HEK293 (cell line): ENCODE results near the gene MAIP1.

Experiments
- KLF10 ChIP-seq: fragments of 450-650 bp; IDR thresholded peaks from 2 replicates; pipeline ENCODE4 v1.5.1; 2018; ENCODE audit warnings: missing biosample characterization, mild to moderate bottlenecking, missing genetic modification characterization
- RBAK ChIP-seq: fragments of 450-650 bp; formaldehyde crosslinking; IDR thresholded peaks from 2 replicates; pipeline ENCODE4 v1.5.1; 2016; ENCODE audit warnings: missing biosample characterization, missing genetic modification characterization
- SP2 ChIP-seq: fragments of 450-650 bp; formaldehyde crosslinking; IDR thresholded peaks from 2 replicates; pipeline ENCODE4 v1.5.1; 2016; ENCODE audit warnings: missing biosample characterization, missing genetic modification characterization
- YY1 ChIP-seq: fragments of 450-650 bp; formaldehyde crosslinking; IDR thresholded peaks from 2 replicates; pipeline ENCODE4 v1.5.1; 2018; ENCODE audit warnings: missing biosample characterization, missing genetic modification characterization
- ZNF274 ChIP-seq, 2 experiments: fragments of 200-500 bp in 1 of 2; fragments of 450-650 bp in 1 of 2; sonication (Bioruptor generic) in 1 of 2; formaldehyde crosslinking in 1 of 2; IDR thresholded peaks; 2 replicates each; pipeline versions ENCODE4 v1.5.1 to v1.6.1; 2014 to 2016; ENCODE audit warnings: borderline replicate concordance in 1 of 2, inconsistent platforms in 1 of 2, low read length in 1 of 2, missing biosample characterization in 1 of 2, missing genetic modification characterization in 1 of 2
- ZNF292 ChIP-seq: fragments of 450-650 bp; formaldehyde crosslinking; IDR thresholded peaks from 2 replicates; pipeline ENCODE4 v1.5.1; 2016; ENCODE audit warnings: low read depth, missing biosample characterization, missing genetic modification characterization, borderline replicate concordance
- ZNF501 ChIP-seq: fragments of 450-650 bp; formaldehyde crosslinking; IDR thresholded peaks from 2 replicates; pipeline ENCODE4 v1.5.1; 2016; ENCODE audit warnings: missing biosample characterization, missing genetic modification characterization
- ZNF660 ChIP-seq: fragments of 450-650 bp; IDR thresholded peaks from 2 replicates; pipeline ENCODE4 v1.5.1; 2018; ENCODE audit warnings: missing biosample characterization, mild to moderate bottlenecking, missing genetic modification characterization
- TF ChIP-seq, protein P1 (sequence below): fragments of 450-650 bp; formaldehyde crosslinking; IDR thresholded peaks from 2 replicates; pipeline ENCODE4 v1.5.1; 2016; ENCODE audit warnings: missing biosample characterization, missing genetic modification characterization
- TF ChIP-seq, protein P2 (sequence below): fragments of 450-650 bp; formaldehyde crosslinking; IDR thresholded peaks from 2 replicates; pipeline ENCODE4 v1.5.0; 2017; ENCODE audit warnings: missing biosample characterization, missing genetic modification characterization, borderline replicate concordance
- TF ChIP-seq, protein P3 (sequence below): fragments of 450-650 bp; formaldehyde crosslinking; IDR thresholded peaks from 2 replicates; pipeline ENCODE4 v1.5.1; 2016; ENCODE audit warnings: missing biosample characterization, missing genetic modification characterization

DNA sequence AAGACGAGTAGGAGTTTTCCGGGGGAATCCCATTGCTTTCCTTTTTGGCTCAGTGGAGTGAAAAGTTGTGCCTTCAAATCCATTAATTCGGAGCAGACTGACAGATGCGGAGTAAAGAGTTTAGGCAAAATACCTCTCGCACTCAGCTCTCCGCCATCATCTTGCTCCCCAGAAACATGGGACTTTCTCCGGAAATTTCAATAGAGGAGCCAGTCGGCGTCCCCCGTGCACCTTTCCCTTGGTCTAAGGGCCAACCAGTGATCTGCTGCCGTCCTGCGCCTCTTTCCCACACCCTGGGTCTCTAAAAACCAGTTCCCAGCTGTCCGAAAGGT, 409 bp upstream of the MAIP1 start:
- TF ChIP-seq, protein P1, sequence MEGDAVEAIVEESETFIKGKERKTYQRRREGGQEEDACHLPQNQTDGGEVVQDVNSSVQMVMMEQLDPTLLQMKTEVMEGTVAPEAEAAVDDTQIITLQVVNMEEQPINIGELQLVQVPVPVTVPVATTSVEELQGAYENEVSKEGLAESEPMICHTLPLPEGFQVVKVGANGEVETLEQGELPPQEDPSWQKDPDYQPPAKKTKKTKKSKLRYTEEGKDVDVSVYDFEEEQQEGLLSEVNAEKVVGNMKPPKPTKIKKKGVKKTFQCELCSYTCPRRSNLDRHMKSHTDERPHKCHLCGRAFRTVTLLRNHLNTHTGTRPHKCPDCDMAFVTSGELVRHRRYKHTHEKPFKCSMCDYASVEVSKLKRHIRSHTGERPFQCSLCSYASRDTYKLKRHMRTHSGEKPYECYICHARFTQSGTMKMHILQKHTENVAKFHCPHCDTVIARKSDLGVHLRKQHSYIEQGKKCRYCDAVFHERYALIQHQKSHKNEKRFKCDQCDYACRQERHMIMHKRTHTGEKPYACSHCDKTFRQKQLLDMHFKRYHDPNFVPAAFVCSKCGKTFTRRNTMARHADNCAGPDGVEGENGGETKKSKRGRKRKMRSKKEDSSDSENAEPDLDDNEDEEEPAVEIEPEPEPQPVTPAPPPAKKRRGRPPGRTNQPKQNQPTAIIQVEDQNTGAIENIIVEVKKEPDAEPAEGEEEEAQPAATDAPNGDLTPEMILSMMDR (tag by site-specific recombination): no peak
- TF ChIP-seq ZNF660 (tag by site-specific recombination) (no peak), RBAK (no peak), ZNF274 (IDR thresholded peaks at IDR 0.05; ENCODE audit: low read length) (no peak), ZNF274 (tag by site-specific recombination; IDR thresholded peaks at IDR 0.05; ENCODE audit: borderline replicate concordance) (no peak), SP2 (tag by site-specific recombination) (no peak), YY1 (tag by site-specific recombination) (no peak), ZNF501 (tag by site-specific recombination) (no peak), KLF10 (tag by site-specific recombination) (no peak), ZNF292 (tag by site-specific recombination) (no peak)
- TF ChIP-seq, protein P2, sequence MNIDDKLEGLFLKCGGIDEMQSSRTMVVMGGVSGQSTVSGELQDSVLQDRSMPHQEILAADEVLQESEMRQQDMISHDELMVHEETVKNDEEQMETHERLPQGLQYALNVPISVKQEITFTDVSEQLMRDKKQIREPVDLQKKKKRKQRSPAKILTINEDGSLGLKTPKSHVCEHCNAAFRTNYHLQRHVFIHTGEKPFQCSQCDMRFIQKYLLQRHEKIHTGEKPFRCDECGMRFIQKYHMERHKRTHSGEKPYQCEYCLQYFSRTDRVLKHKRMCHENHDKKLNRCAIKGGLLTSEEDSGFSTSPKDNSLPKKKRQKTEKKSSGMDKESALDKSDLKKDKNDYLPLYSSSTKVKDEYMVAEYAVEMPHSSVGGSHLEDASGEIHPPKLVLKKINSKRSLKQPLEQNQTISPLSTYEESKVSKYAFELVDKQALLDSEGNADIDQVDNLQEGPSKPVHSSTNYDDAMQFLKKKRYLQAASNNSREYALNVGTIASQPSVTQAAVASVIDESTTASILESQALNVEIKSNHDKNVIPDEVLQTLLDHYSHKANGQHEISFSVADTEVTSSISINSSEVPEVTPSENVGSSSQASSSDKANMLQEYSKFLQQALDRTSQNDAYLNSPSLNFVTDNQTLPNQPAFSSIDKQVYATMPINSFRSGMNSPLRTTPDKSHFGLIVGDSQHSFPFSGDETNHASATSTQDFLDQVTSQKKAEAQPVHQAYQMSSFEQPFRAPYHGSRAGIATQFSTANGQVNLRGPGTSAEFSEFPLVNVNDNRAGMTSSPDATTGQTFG (tag by site-specific recombination): no peak
- TF ChIP-seq, protein P3, sequence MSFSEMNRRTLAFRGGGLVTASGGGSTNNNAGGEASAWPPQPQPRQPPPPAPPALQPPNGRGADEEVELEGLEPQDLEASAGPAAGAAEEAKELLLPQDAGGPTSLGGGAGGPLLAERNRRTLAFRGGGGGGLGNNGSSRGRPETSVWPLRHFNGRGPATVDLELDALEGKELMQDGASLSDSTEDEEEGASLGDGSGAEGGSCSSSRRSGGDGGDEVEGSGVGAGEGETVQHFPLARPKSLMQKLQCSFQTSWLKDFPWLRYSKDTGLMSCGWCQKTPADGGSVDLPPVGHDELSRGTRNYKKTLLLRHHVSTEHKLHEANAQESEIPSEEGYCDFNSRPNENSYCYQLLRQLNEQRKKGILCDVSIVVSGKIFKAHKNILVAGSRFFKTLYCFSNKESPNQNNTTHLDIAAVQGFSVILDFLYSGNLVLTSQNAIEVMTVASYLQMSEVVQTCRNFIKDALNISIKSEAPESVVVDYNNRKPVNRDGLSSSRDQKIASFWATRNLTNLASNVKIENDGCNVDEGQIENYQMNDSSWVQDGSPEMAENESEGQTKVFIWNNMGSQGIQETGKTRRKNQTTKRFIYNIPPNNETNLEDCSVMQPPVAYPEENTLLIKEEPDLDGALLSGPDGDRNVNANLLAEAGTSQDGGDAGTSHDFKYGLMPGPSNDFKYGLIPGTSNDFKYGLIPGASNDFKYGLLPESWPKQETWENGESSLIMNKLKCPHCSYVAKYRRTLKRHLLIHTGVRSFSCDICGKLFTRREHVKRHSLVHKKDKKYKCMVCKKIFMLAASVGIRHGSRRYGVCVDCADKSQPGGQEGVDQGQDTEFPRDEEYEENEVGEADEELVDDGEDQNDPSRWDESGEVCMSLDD (tag by site-specific recombination): no peak
